GM19328 (cell line): ENCODE measurements around the gene TMEM151B.

Source experiments
- ATAC-seq: cut with Tn5 transposase; IDR thresholded peaks from one replicate; pipeline ENCODE4 v1.9.1; 2021; ENCODE audit warnings: mild to moderate bottlenecking, moderate library complexity; ENCODE audit not compliant: unreplicated experiment

Gene TMEM151B

GRCh38 chr6:44232676-44233566, 37.3 kb upstream of the TMEM151B start:
- ATAC-seq, result no peak

- no peak for ATAC-seq
Measured at GRCh38 chr6:44233567-44234100, 36.6 kb upstream of the TMEM151B start.

- no peak for ATAC-seq
Measured at GRCh38 chr6:44234101-44235025, 35.9 kb upstream of the TMEM151B start.

DNA sequence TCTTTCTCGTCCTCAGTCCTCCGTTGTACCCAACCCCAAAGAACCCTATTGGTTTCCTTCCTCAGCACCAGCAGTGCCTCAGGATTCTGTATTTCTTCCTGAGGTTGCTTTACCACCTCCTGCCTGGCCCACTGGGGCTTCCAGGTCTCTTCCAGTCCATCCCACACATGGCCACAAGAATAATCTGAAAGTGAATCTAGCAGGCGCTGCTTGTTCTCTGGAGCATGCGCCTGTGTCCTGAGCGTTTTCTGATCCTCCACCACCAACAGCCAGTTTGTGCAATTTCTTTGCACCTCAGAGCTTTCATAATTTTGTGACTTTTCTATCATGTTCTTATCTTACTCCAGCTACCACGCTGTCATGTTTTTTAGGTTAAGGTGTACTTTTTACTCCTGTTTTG, 35.0 kb upstream of the TMEM151B start:
- ATAC-seq, result no peak

GRCh38 chr6:44235891-44236516, 34.2 kb upstream of the TMEM151B start:
- ATAC-seq, result no peak

DNA sequence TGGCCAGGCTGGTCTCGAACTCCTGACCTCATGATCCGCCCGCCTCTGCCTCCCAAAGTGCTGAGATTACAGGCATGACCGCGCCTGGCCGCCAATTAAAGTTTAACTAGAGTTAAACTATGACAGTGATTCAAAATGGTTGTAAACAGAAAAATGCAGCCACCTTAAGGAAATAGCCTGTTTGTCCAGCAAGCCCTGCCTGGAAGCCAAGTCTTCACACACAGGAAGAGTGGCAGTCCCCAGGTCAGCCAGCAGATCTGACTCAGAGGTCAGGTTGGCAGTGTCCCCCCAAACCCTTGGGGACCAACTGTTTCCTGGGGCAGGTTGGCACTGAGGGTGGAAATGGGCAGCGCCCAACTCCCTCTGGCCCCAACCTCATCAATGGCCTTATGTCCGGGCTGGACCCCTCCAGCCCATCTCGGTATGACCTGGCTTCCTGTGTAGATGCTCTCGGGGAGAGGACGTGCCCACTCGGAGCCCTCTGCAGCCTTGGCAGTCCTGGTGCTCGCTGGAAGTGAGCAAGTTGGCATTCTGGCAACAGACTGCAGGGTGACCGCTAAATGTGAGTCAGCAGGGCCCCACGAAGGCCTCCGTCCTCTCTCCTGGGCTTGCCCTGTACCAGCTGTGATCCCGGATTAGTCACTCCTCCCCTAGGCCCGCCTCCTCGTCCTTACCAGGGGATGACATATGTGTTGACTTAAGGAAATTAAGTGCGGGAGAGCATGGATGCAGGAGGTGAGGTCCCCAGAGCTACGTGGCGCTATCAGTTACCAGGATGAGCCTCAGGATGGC, 33.0 kb upstream of the TMEM151B start:
- ATAC-seq, result peak; percentile 39

- ATAC-seq, result peak; percentile 63
Measured at GRCh38 chr6:44237813-44238433, 32.3 kb upstream of the TMEM151B start.

- no peak for ATAC-seq
Measured at GRCh38 chr6:44238687-44239350, 31.4 kb upstream of the TMEM151B start.

DNA sequence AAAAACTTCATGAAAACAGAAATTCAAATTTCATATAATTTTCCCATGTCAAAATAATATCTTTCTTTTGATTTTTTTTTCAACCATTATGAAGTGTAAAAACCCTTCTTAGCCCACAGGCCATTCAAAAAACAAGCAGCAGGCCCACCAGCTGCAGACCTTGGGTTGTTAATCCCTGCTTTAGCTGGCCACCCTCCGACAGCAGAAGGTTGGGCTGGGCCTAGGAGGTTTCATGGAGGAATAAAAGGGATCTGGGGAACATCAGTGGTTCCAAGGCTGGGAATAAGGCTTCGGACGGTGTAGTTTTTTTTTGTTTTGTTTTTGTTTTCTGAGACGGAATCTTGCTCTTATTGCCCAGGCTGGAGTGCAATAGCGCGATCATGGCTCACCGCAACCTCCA, 26.9 kb upstream of the TMEM151B start:
- ATAC-seq, result no peak

- ATAC-seq, result no peak
Measured at GRCh38 chr6:44245391-44245911, 24.8 kb upstream of the TMEM151B start.

- peak; percentile 44 for ATAC-seq
Measured at GRCh38 chr6:44245912-44246662, 24.2 kb upstream of the TMEM151B start.

DNA sequence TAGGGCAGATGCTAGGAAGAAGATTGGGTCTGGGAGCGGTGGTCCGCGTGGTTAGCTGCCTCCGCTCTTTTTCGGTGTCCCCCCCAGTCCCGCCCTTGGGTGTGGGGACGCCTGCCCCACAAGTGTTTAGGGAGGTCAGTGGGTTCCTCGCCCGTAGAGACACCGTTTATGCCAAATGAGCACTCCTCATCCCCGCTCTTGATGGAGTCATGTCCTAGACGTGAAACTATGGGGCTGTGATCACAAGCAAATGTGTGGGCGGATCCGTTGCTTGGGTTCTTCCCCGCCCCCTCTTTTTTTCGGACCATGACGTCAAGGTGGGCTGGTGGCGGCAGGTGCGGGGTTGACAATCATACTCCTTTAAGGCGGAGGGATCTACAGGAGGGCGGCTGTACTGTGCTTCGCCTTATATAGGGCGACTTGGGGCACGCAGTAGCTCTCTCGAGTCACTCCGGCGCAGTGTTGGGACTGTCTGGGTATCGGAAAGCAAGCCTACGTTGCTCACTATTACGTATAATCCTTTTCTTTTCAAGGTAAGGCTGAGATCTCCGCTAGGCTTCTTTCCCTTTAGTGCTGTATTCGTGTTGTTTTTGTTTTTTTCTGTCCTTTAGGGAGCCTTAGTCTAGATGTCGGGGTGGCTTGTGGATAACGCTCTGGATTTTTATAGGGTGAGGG, 23.4 kb upstream of the TMEM151B start, which contains the start of gene HSP90AB1:
HSP90AB1 (plus strand) TSS at position 439 of the 675 bp plus-strand sequence. CDS start 1,529 bp downstream, outside the sequence.
- peak; percentile 49 for ATAC-seq

DNA sequence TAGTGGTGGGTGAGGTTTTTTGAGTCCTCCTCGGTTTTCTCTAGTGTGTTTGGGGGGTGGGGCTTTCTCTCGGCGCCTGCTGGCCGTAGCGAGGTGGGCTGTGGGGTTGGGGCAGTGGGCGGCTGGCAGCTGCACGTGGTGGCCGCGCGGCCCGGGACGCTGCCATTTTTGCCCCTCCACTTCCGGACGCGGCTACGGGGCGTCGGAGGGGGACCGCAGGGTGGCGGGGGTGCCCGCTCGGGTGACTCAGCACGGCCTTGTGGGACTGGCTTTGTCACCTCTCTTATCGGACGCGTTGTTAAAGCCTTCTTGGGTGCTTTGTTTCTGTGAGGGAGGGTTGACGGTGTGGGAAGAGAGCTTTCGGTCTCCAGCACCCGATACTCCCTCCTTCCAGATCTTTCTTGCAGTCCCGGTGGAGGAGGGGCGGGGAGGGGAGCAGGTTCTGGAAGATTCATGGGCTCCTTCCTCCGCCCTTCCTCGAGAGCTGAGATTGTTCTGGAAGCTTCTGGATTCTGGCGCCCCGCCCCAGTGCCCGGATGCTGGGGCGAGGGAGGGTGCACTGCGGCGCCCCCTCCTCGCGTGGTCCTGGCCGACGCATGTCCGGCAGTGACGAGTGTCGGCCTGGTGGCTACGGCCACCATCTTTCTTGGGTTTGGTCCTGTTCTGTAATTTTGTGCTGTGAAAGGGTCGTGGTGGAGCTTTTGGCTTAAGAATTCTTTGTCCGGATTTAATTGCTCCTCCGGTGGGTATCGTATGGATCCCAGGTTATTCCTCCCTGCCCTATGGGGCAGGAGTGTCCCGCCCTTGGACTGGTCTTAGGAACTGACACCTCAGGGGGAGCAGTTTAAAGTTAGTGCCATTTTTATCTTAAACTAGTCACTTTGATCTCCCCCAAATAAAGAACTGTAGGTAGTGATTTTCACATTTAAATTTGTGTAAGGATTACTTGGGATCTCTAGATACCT, 22.6 kb upstream of the TMEM151B start:
- ATAC-seq, result no peak

- ATAC-seq, result no peak
Measured at GRCh38 chr6:44248579-44248978, 21.7 kb upstream of the TMEM151B start.

DNA sequence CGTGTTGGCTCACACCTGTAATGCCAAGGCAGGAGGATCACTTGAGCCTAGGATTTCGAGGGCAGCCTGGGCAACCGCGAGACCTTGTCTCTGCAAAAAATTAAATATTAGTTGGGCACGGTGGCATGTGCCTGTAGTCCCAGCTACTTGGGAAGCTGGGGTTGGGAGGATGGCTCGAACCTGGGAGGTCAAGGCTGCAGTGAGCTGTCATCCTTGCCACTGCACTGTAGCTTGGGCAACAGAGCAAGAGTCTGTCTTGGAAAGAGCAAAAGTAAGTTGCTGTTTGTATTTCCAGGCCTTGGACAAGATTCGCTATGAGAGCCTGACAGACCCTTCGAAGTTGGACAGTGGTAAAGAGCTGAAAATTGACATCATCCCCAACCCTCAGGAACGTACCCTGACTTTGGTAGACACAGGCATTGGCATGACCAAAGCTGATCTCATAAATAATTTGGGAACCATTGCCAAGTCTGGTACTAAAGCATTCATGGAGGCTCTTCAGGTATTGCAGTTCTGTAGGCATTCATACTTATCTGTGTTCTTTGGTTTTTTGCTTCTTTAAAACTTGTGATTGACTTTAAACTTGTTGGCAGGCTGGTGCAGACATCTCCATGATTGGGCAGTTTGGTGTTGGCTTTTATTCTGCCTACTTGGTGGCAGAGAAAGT, 21.0 kb upstream of the TMEM151B start:
- ATAC-seq, result no peak
